Measurements from ENCODE around the gene UNG.

UNG gene

DNA sequence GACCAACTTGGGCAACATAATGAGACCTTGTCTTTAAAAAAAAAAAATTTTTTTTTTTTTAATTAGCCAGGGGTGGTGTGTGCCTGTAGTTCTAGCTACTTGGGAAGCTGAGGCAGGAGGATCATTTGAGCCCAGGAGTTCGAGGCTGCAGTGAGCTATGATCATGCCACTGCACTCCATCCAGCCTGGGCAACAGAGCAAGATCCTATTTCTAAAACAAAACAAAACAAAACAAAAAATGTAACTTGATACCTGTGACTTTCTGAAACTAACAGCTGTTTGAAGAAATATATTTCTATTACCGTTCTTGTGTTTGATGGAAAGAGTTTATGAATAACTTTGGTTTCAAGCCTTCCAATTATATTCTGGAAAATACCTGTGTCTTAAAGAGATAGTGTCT, 17.2 kb downstream of the UNG start:
- no peak for DNase-seq
- Mint-ChIP-seq H3K9me3 (no peaks in the 10 kb centered on the region), H3K27me3 (ENCODE audit: low read depth, poor library complexity) (no peaks in the 10 kb centered on the region), H3K36me3 (ENCODE audit: low read depth) (peaks cover 3% of the 10 kb centered on the region), H3K4me3 (peak overlapping the region; percentile 28), H3K27ac (no peak overlapping the region), H3K4me1 (peaks cover 68% of the 10 kb centered on the region)
- TF ChIP-seq, protein P1, sequence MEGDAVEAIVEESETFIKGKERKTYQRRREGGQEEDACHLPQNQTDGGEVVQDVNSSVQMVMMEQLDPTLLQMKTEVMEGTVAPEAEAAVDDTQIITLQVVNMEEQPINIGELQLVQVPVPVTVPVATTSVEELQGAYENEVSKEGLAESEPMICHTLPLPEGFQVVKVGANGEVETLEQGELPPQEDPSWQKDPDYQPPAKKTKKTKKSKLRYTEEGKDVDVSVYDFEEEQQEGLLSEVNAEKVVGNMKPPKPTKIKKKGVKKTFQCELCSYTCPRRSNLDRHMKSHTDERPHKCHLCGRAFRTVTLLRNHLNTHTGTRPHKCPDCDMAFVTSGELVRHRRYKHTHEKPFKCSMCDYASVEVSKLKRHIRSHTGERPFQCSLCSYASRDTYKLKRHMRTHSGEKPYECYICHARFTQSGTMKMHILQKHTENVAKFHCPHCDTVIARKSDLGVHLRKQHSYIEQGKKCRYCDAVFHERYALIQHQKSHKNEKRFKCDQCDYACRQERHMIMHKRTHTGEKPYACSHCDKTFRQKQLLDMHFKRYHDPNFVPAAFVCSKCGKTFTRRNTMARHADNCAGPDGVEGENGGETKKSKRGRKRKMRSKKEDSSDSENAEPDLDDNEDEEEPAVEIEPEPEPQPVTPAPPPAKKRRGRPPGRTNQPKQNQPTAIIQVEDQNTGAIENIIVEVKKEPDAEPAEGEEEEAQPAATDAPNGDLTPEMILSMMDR (IDR thresholded peaks at IDR 0.05): no peak

DNA sequence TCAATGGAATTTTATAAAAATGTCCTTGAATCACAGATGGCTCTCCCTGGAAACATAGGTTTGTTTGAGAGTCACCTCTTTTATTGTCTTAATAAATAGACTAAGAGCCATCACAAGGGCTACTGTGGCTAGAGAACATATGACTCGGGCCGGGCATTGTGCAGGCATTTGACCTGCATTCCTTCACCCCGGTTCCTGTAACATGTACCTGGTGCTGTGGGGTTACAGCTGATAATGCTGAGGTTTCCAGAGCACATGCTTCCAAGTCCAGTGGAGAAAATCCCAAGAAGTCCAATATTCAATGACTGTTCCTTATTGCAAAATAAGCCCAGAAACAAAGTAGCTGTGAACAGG, 18.0 kb downstream of the UNG start:
- no peaks in the 10 kb centered on the region for H3K9me3 Mint-ChIP-seq
- TF ChIP-seq, protein P1 (IDR thresholded peaks at IDR 0.05): no peak
- H3K36me3 Mint-ChIP-seq (ENCODE audit: low read depth): no peaks in the 10 kb centered on the region
- no peak overlapping the region for H3K4me3 Mint-ChIP-seq
- H3K27ac Mint-ChIP-seq: no peak overlapping the region
- peaks cover 3% of the 10 kb centered on the region for H3K27me3 Mint-ChIP-seq (ENCODE audit: low read depth, poor library complexity)
- peaks cover 62% of the 10 kb centered on the region for H3K4me1 Mint-ChIP-seq
- no peak for DNase-seq

DNA sequence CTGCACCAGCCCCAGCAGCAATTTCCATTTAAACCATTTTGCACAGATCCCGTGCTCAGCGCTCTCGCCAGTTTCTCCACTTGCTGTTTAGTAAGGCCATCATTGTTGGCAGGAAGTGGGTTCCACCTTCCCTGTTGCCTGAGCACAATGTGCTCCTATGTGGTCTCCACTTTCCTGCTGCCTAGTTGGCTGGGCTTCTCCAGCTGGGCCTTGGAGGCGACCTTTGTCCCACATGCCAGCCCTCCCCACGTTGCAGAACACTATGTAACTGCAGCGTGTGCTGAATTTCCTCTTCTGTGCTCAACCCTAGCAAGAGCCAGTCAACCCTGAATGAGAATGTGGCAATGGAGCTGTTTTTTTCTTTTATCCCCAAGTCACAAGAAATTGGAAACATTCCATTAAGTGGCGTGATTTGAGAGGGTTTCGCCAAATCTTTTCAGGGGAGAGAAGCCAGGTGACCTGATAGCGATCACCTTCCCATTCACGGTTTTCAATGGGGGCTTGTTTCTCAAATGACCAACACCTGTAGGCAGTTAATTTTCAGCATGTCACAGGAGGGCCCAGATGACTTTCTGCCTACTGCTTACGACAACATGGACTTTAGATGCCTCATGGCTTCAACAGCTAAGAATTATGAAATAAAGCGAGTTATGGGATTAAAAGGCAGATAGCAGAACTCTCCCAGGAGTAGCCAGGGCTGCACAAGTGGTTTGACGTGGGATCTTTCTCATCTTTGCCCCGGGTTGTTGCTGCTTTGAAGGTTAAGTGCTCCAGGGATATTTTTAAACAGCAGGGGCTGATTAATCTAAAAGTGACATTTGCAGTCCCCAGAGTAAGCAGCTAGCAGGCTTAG, 18.6 kb downstream of the UNG start, which contains the start of gene ACACB:
ACACB (plus strand) TSS at position 830 of the 853 bp plus-strand sequence. CDS start 22,819 bp downstream, outside the sequence.
- DNase-seq: no peak
- TF ChIP-seq, protein P1 (IDR thresholded peaks at IDR 0.05): no peak
- H3K4me3 Mint-ChIP-seq: peak within 1 kb of the TSS; percentile 34
- peaks cover 3% of the 10 kb centered on the region for H3K27me3 Mint-ChIP-seq (ENCODE audit: low read depth, poor library complexity)
- H3K4me1 Mint-ChIP-seq: peaks cover 56% of the 10 kb centered on the region
- no peaks in the 10 kb centered on the region for H3K36me3 Mint-ChIP-seq (ENCODE audit: low read depth)
- no peaks in the 10 kb centered on the region for H3K9me3 Mint-ChIP-seq
- peak within 1 kb of the TSS; percentile 64 for H3K27ac Mint-ChIP-seq

DNA sequence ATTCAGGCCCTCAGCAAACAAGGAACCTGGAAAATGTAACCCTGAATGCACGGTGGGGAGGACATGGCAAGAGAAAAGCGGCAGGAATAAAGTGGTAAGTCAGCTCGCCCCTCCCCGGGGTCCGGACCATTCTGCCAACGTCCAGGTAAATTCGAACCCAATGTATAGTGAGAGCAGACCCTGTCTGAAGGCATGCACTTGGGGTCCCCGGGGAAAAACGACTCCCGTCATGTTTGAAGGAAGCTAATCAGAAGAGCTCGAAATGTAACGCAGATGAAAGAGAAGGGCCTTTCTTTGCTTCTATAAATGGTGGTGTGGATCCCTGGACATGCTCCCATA, 19.2 kb downstream of the UNG start:
- peak overlapping the region; percentile 64 for H3K27ac Mint-ChIP-seq
- H3K9me3 Mint-ChIP-seq: no peaks in the 10 kb centered on the region
- peaks cover 3% of the 10 kb centered on the region for H3K27me3 Mint-ChIP-seq (ENCODE audit: low read depth, poor library complexity)
- no peak overlapping the region for H3K4me3 Mint-ChIP-seq
- TF ChIP-seq, protein P1 (IDR thresholded peaks at IDR 0.05): no peak
- no peak for DNase-seq
- H3K36me3 Mint-ChIP-seq (ENCODE audit: low read depth): no peaks in the 10 kb centered on the region
- H3K4me1 Mint-ChIP-seq: peaks cover 52% of the 10 kb centered on the region

DNA sequence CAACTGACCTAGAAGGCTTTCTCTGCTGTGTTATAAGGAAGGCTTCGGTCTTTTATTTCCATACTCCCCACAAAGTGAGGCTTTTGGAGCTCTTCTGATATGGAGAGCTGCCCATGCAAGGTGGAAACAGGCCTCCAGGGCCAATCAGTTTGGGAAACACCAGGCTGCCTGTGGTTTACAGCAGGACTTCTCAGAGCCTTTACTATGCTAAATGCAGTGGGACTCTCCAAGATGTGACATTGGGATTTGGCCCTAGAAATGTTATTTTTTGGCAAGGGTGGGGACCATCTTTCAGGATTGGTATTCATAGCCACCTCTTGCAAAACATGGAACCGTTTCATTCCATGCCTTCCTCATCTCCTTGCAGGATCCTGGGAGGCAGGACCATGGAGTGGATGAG, 22.7 kb downstream of the UNG start:
- no peak overlapping the region for H3K4me3 Mint-ChIP-seq
- no peaks in the 10 kb centered on the region for H3K9me3 Mint-ChIP-seq
- H3K4me1 Mint-ChIP-seq: peaks cover 23% of the 10 kb centered on the region
- peaks cover 3% of the 10 kb centered on the region for H3K27me3 Mint-ChIP-seq (ENCODE audit: low read depth, poor library complexity)
- TF ChIP-seq, protein P1 (IDR thresholded peaks at IDR 0.05): no peak
- no peak for DNase-seq
- no peak overlapping the region for H3K27ac Mint-ChIP-seq
- H3K36me3 Mint-ChIP-seq (ENCODE audit: low read depth): no peaks in the 10 kb centered on the region

DNA sequence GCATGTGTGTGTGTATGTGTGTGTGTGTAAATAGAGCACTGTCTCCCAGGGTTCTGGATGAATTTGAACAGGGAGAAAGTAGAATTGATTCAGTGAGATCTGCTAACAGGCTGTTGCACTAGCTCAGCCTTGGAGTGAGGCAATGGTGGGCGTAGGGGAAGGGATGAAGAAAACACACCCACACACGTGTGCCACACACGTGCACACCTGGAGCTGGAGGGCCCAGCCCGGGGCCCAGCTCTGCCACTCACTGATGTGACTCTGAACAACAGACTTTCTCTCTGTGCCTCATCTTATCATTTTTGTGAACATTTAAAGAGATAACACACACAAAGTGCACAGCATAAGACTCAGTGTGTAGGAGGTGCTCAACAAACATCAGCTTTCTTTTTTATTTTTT, 23.2 kb downstream of the UNG start:
- no peak for DNase-seq
- H3K27me3 Mint-ChIP-seq (ENCODE audit: low read depth, poor library complexity): peaks cover 6% of the 10 kb centered on the region
- H3K36me3 Mint-ChIP-seq (ENCODE audit: low read depth): no peaks in the 10 kb centered on the region
- no peak overlapping the region for H3K27ac Mint-ChIP-seq
- no peaks in the 10 kb centered on the region for H3K9me3 Mint-ChIP-seq
- TF ChIP-seq, protein P1 (IDR thresholded peaks at IDR 0.05): no peak
- H3K4me3 Mint-ChIP-seq: no peak overlapping the region
- H3K4me1 Mint-ChIP-seq: peaks cover 18% of the 10 kb centered on the region
